HG02798 (cell line): Measurements from ENCODE around the gene OR9Q1.
"Not testable (repeated sequence)": the region's sequence is repeated elsewhere in the genome, so short reads cannot be mapped to it uniquely, and the experiment has no call there.

Experiments
- ATAC-seq: cut with Tn5 transposase; IDR thresholded peaks from one replicate; pipeline ENCODE4 v1.9.1; 2021; ENCODE audit warnings: mild to moderate bottlenecking; ENCODE audit not compliant: unreplicated experiment, poor library complexity

OR9Q1 gene

GRCh38 chr11:58125469-58125868 is 101.8 kb downstream of the OR9Q1 start, which contains the start of gene OR9I1:
OR9I1 (minus strand) TSS chr11:58125530; CDS start chr11:58119444, 6,086 bp downstream.
- ATAC-seq, result no peak

DNA sequence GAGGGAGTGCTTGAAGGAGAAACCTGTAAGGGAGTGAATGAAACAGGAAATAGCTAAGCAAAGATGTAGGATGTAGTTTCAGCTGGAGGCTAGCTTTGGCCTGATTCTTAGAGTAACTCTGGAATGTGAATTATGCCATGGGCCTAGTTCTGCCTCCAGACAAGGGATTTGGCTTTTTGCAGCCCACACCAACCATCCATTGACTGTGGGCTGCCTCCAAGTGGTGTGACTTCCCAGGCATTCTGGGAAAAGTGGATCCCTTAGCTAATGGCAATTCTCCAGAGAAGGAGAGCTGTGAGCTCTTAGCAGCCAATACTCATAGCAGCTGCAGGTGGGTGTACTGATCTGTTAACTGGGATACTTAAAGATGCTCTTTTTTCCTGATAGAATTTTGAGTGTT is 103.7 kb downstream of the OR9Q1 start:
- no peak for ATAC-seq

- no peak for ATAC-seq
Measured at GRCh38 chr11:58133309-58134076, 109.8 kb downstream of the OR9Q1 start.

DNA sequence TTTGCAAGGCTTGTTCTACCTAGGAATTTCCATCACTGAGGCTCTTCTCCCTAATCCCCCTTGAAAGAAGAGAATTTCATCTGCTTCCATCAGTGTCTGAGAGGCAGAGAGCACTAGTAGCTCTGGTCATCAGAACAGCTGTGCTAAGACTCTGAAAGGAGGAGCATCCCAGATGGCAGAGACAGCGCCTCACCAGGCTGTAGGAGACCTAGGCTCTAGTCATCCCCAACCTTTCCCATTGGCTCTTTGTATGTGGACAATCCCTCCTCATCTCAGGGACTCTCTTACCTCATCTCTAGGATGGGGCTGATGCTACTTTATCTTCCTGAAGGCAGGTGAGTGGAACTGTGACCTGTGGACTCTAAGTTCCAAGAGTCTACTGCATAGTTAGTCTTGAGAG is 110.5 kb downstream of the OR9Q1 start:
- no peak for ATAC-seq

DNA sequence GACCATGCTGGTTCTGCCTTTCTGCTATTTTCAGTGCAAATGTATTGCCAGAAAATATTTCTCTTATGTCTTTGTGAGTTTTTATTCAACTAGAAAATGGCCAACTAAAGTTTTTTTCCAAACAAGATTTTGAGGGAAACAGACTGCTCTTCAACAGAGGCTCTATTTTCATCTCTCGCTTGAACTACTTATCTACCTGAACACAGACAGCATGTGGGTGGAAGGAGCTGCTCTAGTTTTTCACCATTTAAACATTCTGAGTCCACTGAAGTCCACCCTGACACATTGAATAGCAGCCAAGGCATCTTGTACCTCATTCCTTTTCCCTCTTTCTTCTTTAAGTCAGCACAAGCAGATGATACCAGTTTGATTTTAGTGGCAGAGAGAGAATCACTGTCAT is 111.5 kb downstream of the OR9Q1 start:
- no peak for ATAC-seq

- no peak for ATAC-seq
Measured at GRCh38 chr11:58142761-58143160, 119.1 kb downstream of the OR9Q1 start.

GRCh38 chr11:58152781-58153180 is 129.1 kb downstream of the OR9Q1 start:
- no peak for ATAC-seq

DNA sequence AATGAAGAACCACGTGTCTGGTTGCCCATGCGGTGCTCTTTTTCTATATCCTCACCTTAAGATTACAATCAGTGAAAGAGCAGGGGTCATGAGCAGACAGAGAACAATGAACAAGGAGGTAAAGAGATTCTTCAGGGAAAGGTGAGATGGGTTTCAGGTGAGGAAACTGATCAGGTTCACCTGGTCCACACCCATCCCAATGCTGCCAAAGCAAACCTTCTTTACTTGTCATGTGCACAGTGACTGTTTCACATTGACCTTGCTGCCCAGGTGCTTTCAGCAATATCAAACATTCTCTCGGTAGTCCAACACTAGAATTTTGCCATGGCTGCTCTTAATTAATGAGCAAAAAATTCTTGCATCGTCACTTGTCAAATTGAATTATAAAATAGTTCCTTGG is 140.7 kb downstream of the OR9Q1 start:
- ATAC-seq, result no peak

DNA sequence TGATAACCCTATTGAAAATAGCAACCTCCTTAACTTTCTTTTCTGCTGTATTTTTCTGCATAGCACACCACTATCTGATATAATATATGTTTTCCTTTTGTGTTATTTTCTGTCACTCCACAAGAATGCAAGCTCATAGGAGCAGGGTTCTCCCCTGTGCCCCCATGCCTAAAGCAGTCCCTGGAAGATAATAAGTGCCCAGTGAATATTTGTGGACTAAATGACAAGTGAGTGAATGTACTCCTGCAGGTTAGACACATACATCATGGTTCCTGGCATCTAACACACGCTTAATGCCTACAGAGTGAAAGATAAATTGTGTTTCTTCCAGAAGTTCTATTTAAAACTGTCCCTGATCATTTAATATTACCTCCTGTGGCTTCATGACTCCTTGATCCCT is 141.3 kb downstream of the OR9Q1 start:
- ATAC-seq, result no peak

DNA sequence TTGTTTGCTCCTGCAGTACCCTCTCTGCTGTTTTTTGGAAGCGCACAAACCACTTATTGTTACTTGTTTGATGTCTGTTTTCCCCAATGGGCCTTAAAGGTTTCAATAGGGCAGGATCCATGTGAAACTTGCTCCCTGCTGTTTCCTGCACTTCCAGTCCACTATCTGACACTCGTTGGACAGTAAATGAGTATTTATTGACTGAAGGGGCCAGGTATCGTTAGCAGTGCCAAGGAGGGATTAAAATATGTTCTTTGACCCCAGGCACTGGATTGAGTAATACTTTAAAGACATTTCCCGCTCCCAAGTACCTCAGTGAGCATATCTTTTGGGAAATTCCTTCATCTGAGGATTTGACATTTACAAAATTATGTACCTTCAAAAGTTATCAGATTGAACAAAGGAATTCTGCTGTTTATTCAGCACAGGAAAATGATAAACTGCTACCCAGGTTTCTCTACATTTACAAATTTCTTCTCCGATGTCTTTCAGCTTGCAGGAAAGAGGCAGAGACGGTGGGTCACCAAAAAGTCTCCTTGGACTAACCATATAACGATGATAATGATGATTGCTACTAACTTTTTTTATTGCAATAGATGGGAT is 141.9 kb downstream of the OR9Q1 start:
- ATAC-seq, result no peak

DNA sequence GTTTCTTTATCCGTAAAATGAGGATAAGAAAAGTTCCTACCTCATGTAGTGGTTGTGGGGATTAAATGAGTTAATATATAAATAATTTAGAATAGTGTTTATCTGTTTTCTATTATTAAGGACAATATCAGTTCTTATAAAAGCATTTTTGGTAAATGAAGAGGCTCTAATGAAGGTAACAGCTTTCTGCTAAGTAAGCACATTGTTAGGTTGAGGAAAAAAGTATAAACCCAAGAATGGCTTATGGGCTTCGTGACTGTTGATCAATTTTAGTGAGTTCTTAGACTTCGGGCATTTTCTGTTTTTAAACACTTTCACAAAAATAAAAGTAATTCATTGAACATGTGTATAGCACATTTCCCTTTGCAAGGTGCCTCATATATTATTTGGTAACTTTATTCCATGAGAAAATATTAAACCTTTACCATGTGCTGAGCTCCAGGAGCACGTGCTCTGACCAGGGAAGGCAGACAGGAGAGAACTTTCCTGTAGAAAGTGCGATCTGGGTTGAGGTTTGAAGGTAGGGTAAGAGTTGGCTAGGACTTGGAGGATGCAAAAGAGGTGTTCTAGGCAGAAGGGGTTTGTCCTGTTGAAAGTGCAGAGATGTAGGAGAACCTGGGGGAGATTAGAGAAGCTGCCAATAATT is 153.9 kb downstream of the OR9Q1 start:
- no peak for ATAC-seq

DNA sequence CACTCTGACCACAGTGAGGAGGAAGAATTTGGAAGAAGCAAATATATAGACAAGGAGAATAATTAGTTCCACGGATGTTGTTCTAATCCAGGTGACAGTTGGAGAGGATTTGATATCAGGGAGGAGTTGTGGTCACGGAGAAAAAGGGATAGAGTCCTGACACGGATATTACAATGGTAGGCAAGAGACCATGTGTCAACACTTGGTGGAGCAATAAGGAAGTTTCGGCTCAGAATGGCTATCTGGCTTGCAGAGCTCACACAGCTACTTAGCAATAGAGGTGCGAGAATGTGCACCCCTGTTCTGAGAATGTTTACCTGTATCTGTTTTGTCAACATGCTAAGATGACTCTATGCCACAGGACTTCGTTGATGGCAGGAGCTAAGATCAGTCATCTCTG is 154.8 kb downstream of the OR9Q1 start:
- ATAC-seq, result no peak

DNA sequence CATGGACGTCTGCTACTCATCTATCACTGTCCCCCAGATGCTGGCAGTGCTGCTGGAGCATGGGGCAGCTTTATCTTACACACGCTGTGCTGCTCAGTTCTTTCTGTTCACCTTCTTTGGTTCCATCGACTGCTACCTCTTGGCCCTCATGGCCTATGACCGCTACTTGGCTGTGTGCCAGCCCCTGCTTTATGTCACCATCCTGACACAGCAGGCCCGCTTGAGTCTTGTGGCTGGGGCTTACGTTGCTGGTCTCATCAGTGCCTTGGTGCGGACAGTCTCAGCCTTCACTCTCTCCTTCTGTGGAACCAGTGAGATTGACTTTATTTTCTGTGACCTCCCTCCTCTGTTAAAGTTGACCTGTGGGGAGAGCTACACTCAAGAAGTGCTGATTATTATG is 156.0 kb downstream of the OR9Q1 start:
- ATAC-seq, result no peak

DNA sequence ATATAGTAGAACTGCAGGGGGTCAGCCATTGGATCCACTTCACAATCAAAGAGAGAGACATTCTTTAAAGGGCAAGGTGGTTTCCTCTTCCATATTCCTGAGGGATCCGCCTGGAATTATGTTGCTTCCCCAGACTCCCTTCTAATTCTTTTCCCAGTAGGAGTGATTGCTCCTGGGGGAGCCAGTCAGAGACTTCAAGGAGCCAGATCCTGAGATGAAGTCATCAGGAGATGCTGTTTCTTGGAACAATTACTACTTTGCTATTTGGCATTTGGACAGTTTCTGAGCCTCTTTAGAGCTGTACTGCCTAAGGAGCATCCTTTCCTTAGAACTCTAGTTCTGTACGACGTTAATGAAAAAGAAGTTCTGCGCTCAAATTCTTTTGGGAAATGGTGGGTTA is 163.3 kb downstream of the OR9Q1 start:
- ATAC-seq, result no peak

DNA sequence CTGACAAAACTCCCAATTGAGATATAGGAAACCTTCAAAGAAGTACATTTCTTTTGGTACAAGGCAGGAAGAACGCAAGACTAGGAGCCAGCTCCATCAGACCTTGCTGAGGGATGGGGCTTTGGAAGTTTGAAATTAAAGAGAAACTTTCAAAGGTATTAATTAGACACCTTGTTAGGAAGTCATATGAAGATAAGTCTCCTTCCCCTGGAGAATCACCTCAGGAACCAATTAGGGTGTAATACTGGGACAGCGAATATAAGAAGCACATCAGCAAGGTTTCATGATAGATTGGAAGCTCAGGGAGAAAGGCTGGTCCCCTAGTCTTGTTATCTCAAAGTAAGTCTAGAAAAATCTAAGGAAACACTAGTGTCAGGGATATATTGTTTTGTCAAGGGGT is 165.1 kb downstream of the OR9Q1 start, which contains the start of gene OR9Q2:
OR9Q2 (plus strand) TSS at position 301 of the 400 bp plus-strand sequence. CDS start 1,421 bp downstream, outside the sequence.
- ATAC-seq, result no peak

DNA sequence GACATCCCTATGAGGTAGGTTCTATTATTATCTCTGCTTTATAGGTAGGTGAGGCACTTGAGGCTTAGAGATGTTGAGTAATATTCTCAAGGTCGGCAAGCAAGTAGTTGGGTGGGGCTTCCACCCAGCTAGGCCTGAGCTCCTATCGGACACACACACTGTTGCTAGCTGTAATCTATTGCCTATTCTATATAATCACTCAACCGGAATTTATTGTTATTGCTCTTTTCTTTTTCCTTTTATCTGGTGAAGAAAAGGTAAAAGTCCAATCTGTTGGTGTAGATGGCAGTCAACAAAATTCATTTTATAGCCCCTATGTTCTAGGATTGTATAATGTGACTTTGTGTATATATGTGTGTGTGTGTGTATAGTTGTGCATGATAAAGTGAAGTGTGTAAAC is 168.5 kb downstream of the OR9Q1 start:
- ATAC-seq, result no peak

DNA sequence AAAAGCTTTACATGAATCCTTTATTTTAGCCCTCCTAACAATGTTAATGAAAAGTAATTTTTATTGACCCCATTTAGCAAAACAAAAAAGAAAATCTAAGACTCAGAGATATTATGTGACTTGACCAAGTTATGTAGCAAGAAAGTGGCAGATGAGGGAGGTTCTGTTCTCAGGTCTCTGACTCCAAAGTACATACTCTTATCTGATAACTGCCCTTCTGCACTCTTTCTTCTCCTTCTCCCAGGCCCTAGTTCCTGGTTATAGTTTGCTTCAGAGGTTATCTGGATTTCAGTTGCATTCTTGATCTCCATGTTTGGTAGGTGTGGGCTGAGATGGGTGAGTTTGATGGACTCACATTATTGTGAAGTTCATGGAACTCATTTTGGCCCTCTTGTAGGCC is 169.7 kb downstream of the OR9Q1 start:
- no peak for ATAC-seq

DNA sequence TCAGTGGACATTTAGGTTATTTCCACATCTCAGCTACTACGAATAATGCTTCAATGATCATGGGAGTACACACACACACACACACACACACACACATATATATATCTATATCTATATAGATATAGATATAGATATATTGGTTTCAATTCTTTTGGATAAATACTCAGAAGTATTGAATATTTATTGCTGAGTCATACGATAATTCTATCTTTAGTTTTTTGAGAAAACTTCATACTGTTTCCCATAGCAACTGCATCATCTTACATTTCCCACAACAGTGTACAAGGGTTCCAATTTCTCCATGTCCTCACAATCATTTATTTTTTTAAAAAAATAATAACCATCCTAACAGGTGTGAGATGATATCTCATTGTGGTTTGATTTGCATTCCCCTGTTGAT is 172.3 kb downstream of the OR9Q1 start:
- ATAC-seq, result no peak

GRCh38 chr11:58199271-58199670 is 175.6 kb downstream of the OR9Q1 start:
- no peak for ATAC-seq

DNA sequence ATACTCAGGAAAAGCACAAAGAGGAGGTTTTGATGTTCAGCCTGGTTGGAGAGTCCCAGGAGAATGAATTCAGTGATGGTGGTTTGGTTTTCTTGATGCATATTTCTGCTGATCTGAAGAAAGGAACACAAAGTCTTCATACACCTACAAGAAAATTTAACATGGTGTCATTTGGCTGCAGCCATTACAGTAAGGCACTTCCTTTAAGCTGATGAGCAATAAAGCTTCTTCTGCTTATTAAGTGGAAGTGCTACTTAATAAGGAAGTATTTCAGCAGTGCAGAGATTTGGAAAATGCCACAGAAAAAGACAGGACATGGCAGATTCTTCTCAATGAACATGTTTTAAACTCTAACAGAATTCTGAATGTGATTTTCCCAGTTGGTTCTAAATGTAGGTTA is 180.4 kb downstream of the OR9Q1 start, which contains the start of gene OR1S2:
OR1S2 (minus strand) TSS at position 101 of the 400 bp plus-strand sequence; CDS start at position 101, 0 bp downstream.
- no peak for ATAC-seq

- not testable (repeated sequence) for ATAC-seq
Measured at GRCh38 chr11:58212420-58212819, 188.7 kb downstream of the OR9Q1 start, which contains the start of gene OR1S1. OR1S1 (plus strand) TSS chr11:58212720.
